ENCODE measurements around the gene STPG2. TPM values are rescaled to one million over a fixed set of nuclear protein-coding genes. Genes with fewer than 3 reads are reported as not detected.

STPG2 gene
- total RNA-seq, 1 experiment from 2014 or later: 0.20 TPM

DNA sequence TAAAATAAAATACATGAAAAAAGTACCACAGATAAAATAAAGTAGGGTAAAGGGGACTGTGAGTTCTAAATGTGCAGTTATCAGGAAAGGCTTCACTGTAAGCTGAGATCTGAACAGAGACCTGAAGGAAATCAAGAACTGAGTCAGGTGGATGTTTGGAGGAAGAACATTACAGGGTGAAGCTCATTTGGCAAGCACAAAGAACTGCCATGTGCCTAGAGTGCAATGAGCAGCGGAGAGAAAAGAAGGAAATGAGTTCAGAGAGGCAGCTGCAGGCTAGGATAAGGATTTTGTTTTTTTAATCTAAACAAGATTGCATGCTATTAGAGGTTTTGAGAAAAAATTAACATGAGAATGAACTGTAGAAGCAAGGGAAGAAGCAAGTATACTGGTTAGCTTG, 373.1 kb downstream of the STPG2 start:
- no peak overlapping the region for H3K56ac ChIP-seq (ENCODE audit: insufficient read length, low read depth, low read length)
- H2BK15ac ChIP-seq (ENCODE audit: low read depth, low read length): no peak overlapping the region
- H2BK20ac ChIP-seq (ENCODE audit: low read depth, low read length, poor library complexity, severe bottlenecking): no peak overlapping the region
- no peaks in the 10 kb centered on the region for H3K9me3 Mint-ChIP-seq
- no peak overlapping the region for H4K91ac ChIP-seq (ENCODE audit: insufficient read length, low read depth, low read length)
- WGBS (ENCODE audit: extremely low coverage, insufficient read length, low lambda C conversion rate): no CpG with 5 or more reads among the region's 1 CpG
- H3K9me3 ChIP-seq (ENCODE audit: control insufficient read depth, low read depth, low read length): no peaks in the 10 kb centered on the region
- H3K23ac ChIP-seq (ENCODE audit: insufficient read length, low read depth, low read length): no peak overlapping the region
- H4K8ac ChIP-seq (replicated peaks; ENCODE audit: insufficient read length, low read depth, low read length): no peak overlapping the region
- H3K79me1 ChIP-seq (ENCODE audit: insufficient read depth, low read depth, low read length, poor library complexity, severe bottlenecking): no peaks in the 10 kb centered on the region
- H3K18ac ChIP-seq (ENCODE audit: insufficient read length, low read depth, low read length): no peak overlapping the region
- H2BK5ac ChIP-seq (ENCODE audit: insufficient read length, low read length): no peak overlapping the region
- H3K23me2 ChIP-seq (ENCODE audit: insufficient read length, low read depth, low read length, poor library complexity, severe bottlenecking): no peaks in the 10 kb centered on the region
- no peak overlapping the region for H3K4me3 Mint-ChIP-seq
- H3K4me1 ChIP-seq (ENCODE audit: insufficient read depth, low read length): no peaks in the 10 kb centered on the region
- no peak for DNase-seq
- no peak overlapping the region for H3K27ac ChIP-seq (ENCODE audit: insufficient read length, low read depth, low read length)
- H3K4ac ChIP-seq (ENCODE audit: low read depth, low read length): no peak overlapping the region
- no peaks in the 10 kb centered on the region for H3K79me2 ChIP-seq (ENCODE audit: insufficient read depth, low read length)
- TF ChIP-seq, protein P1, sequence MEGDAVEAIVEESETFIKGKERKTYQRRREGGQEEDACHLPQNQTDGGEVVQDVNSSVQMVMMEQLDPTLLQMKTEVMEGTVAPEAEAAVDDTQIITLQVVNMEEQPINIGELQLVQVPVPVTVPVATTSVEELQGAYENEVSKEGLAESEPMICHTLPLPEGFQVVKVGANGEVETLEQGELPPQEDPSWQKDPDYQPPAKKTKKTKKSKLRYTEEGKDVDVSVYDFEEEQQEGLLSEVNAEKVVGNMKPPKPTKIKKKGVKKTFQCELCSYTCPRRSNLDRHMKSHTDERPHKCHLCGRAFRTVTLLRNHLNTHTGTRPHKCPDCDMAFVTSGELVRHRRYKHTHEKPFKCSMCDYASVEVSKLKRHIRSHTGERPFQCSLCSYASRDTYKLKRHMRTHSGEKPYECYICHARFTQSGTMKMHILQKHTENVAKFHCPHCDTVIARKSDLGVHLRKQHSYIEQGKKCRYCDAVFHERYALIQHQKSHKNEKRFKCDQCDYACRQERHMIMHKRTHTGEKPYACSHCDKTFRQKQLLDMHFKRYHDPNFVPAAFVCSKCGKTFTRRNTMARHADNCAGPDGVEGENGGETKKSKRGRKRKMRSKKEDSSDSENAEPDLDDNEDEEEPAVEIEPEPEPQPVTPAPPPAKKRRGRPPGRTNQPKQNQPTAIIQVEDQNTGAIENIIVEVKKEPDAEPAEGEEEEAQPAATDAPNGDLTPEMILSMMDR (conservative IDR thresholded peaks at IDR 0.05): no peak
- H2AK5ac ChIP-seq (ENCODE audit: insufficient read length, low read length): no peak overlapping the region
- no peak overlapping the region for H3K14ac ChIP-seq (ENCODE audit: insufficient read depth, low read length)
- H3K4me1 Mint-ChIP-seq: peaks cover 3 to 5% of the 10 kb centered on the region in 2 experiments
- no peak overlapping the region for H2BK120ac ChIP-seq (ENCODE audit: low read depth, low read length, poor library complexity, severe bottlenecking)
- H4K5ac ChIP-seq (ENCODE audit: insufficient read length, low read depth, low read length): no peak overlapping the region
- H3K27ac Mint-ChIP-seq: no peak overlapping the region; a peak in 1 of 7 replicates
- no peaks in the 10 kb centered on the region for H3K36me3 Mint-ChIP-seq (ENCODE audit: insufficient read depth in 1 of 3, low read depth in 3 of 3)
- H3K4me2 ChIP-seq (ENCODE audit: insufficient read depth, insufficient read length, low read length): no peak overlapping the region
- H3K27me3 Mint-ChIP-seq (ENCODE audit: low read depth): no peaks in the 10 kb centered on the region
- no peak overlapping the region for H3K9ac ChIP-seq (ENCODE audit: extremely low read depth, insufficient read length, low read length)
- H2AFZ ChIP-seq (ENCODE audit: low read length): no peak overlapping the region
- no peaks in the 10 kb centered on the region for H4K20me1 ChIP-seq (ENCODE audit: control insufficient read depth, insufficient read depth, insufficient read length)
- H2BK12ac ChIP-seq (ENCODE audit: insufficient read length, low read depth, low read length): no peak overlapping the region
- H3T11ph ChIP-seq (ENCODE audit: low read length): no peak overlapping the region
- no peaks in the 10 kb centered on the region for H3K27me3 ChIP-seq (ENCODE audit: insufficient read depth, low read length)

Measured in H9 (cell line).